ENCODE data around the gene KRTAP3-2. TPM values are rescaled to one million over a fixed set of nuclear protein-coding genes. Genes with fewer than 3 reads are reported as not detected.

KRTAP3-2 gene
- total RNA-seq, 1 experiment from 2014 or later = not detected

GRCh38 chr17:41010441-41010840 is 10.7 kb upstream of the KRTAP3-2 start:
- DNase-seq (ENCODE audit: low spot score) = no peak

- DNase-seq (ENCODE audit: low spot score) = no peak
Measured at GRCh38 chr17:41009936-41010335, 10.2 kb upstream of the KRTAP3-2 start.

- DNase-seq (ENCODE audit: low spot score) = no peak
Measured at GRCh38 chr17:41009301-41009760, 9.6 kb upstream of the KRTAP3-2 start.

- no peak for DNase-seq (ENCODE audit: low spot score)
Measured at GRCh38 chr17:41008811-41009210, 9.1 kb upstream of the KRTAP3-2 start, which contains the start of gene KRTAP3-1. KRTAP3-1 (minus strand) TSS chr17:41009128; CDS start chr17:41009074, 54 bp downstream.

GRCh38 chr17:41004397-41004796 is 4.7 kb upstream of the KRTAP3-2 start:
- no peak for DNase-seq (ENCODE audit: low spot score)

- no peak for DNase-seq (ENCODE audit: low spot score)
Measured at GRCh38 chr17:41003926-41004325, 4.2 kb upstream of the KRTAP3-2 start.

GRCh38 chr17:41002814-41003213 is 3.1 kb upstream of the KRTAP3-2 start:
- DNase-seq (ENCODE audit: low spot score) = no peak

GRCh38 chr17:41001795-41002194 is 2.1 kb upstream of the KRTAP3-2 start:
- DNase-seq (ENCODE audit: low spot score) = no peak

GRCh38 chr17:40997361-40997760 is 2.3 kb downstream of the KRTAP3-2 start:
- DNase-seq (ENCODE audit: low spot score) = no peak

GRCh38 chr17:40996829-40997228 is 2.9 kb downstream of the KRTAP3-2 start:
- no peak for DNase-seq (ENCODE audit: low spot score)

- no peak for DNase-seq (ENCODE audit: low spot score)
Measured at GRCh38 chr17:40995116-40995515, 4.6 kb downstream of the KRTAP3-2 start.

- DNase-seq (ENCODE audit: low spot score) = no peak
Measured at GRCh38 chr17:40993839-40994238, 5.9 kb downstream of the KRTAP3-2 start, which contains the start of gene KRTAP3-3. KRTAP3-3 (minus strand) TSS chr17:40994164; CDS start chr17:40994097, 67 bp downstream.

- DNase-seq (ENCODE audit: low spot score) = no peak
Measured at GRCh38 chr17:40993084-40993483, 6.6 kb downstream of the KRTAP3-2 start.

GRCh38 chr17:40992666-40993065 is 7.0 kb downstream of the KRTAP3-2 start:
- no peak for DNase-seq (ENCODE audit: low spot score)

- no peak for DNase-seq (ENCODE audit: low spot score)
Measured at GRCh38 chr17:40986920-40987319, 12.8 kb downstream of the KRTAP3-2 start.

- DNase-seq (ENCODE audit: low spot score) = no peak
Measured at GRCh38 chr17:40984226-40984625, 15.5 kb downstream of the KRTAP3-2 start, which contains the start of gene KRT40. KRT40 (minus strand) TSS chr17:40984326; CDS start chr17:40984273, 53 bp downstream.

- DNase-seq (ENCODE audit: low spot score) = no peak
Measured at GRCh38 chr17:40981115-40981514, 18.6 kb downstream of the KRTAP3-2 start.

GRCh38 chr17:40980596-40980995 is 19.1 kb downstream of the KRTAP3-2 start:
- DNase-seq (ENCODE audit: low spot score) = no peak

GRCh38 chr17:40980117-40980516 is 19.6 kb downstream of the KRTAP3-2 start:
- DNase-seq (ENCODE audit: low spot score) = no peak

- DNase-seq (ENCODE audit: low spot score) = no peak
Measured at GRCh38 chr17:40978575-40979151, 21.0 kb downstream of the KRTAP3-2 start.

- no peak for DNase-seq (ENCODE audit: low spot score)
Measured at GRCh38 chr17:40975516-40975915, 24.2 kb downstream of the KRTAP3-2 start.

GRCh38 chr17:40974366-40974765 is 25.3 kb downstream of the KRTAP3-2 start:
- DNase-seq (ENCODE audit: low spot score) = no peak

GRCh38 chr17:40967582-40967981 is 32.1 kb downstream of the KRTAP3-2 start:
- DNase-seq (ENCODE audit: low spot score) = no peak

GRCh38 chr17:40966848-40967247 is 32.9 kb downstream of the KRTAP3-2 start, which contains the start of gene KRT39:
KRT39 (minus strand) TSS chr17:40966948; CDS start chr17:40966856, 92 bp downstream.
- DNase-seq (ENCODE audit: low spot score) = no peak

All from H4 (cell line).